ENCODE measurements around the gene PIP4K2B.

PIP4K2B gene

DNA sequence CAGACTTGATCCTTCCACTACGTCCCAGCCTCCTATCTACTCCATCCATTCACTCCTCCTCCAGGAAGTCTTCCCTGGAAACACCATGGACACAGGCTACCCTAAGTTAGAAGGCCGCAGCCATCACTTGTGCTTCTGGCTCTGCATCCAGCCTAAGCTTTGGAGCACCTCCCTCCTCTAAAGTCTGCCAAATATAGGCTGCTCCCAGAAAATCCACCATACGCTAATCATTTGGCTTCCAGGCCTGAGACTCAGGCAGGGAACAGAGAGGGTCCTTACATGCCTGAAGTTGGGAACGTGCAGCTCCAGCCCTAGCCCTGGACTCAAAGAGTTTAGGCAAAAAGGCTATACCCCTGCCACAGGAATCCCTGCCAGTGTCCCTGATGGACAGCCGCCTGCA, 57.9 kb downstream of the PIP4K2B start:
- no peak for DNase-seq
- peak overlapping the region; percentile 72 to 77 for H3K27ac ChIP-seq
- peaks cover 0 to 38% (median 33%) of the 10 kb centered on the region in 3 donors for H3K36me3 ChIP-seq
- TF ChIP-seq CTCF (IDR thresholded peaks at IDR 0.05): no peak
- intact Hi-C loops (cut with DNase I; ENCODE audit: low total_unique reads): no loop called here
- no peak overlapping the region for H3K4me3 ChIP-seq
- H3K27me3 ChIP-seq: no peaks in the 10 kb centered on the region
- H3K4me1 ChIP-seq: peaks cover 0 to 37% (median 12%) of the 10 kb centered on the region in 4 donors
- H3K9me3 ChIP-seq: no peaks in the 10 kb centered on the region

GRCh38 chr17:38740806-38741205, 58.5 kb downstream of the PIP4K2B start:
- H3K36me3 ChIP-seq: peaks cover 0 to 45% (median 40%) of the 10 kb centered on the region in 3 donors
- no peak for TF ChIP-seq CTCF (IDR thresholded peaks at IDR 0.05)
- peak overlapping the region; percentile 12 to 72 for H3K27ac ChIP-seq
- no peak for DNase-seq
- no peak overlapping the region for H3K4me3 ChIP-seq
- intact Hi-C loops (cut with DNase I; ENCODE audit: low total_unique reads): no loop called here
- no peaks in the 10 kb centered on the region for H3K9me3 ChIP-seq
- peaks cover 0 to 30% (median 7%) of the 10 kb centered on the region in 4 donors for H3K4me1 ChIP-seq
- no peaks in the 10 kb centered on the region for H3K27me3 ChIP-seq

GRCh38 chr17:38740044-38740443, 59.3 kb downstream of the PIP4K2B start:
- no peaks in the 10 kb centered on the region for H3K9me3 ChIP-seq
- H3K4me1 ChIP-seq: peaks cover 0 to 34% (median 12%) of the 10 kb centered on the region in 4 donors
- TF ChIP-seq CTCF (IDR thresholded peaks at IDR 0.05): no peak
- DNase-seq: no peak
- H3K27me3 ChIP-seq: no peaks in the 10 kb centered on the region
- H3K4me3 ChIP-seq: no peak overlapping the region
- peaks cover 0 to 52% (median 44%) of the 10 kb centered on the region in 3 donors for H3K36me3 ChIP-seq
- intact Hi-C loops (cut with DNase I; ENCODE audit: low total_unique reads): no loop called here
- no peak overlapping the region for H3K27ac ChIP-seq

- H3K27ac ChIP-seq: no peak overlapping the region
- no peak for DNase-seq
- peaks cover 0 to 36% (median 13%) of the 10 kb centered on the region in 4 donors for H3K4me1 ChIP-seq
- peaks cover 0 to 54% (median 46%) of the 10 kb centered on the region in 3 donors for H3K36me3 ChIP-seq
- TF ChIP-seq CTCF (IDR thresholded peaks at IDR 0.05): no peak
- H3K9me3 ChIP-seq: no peaks in the 10 kb centered on the region
- intact Hi-C loops (cut with DNase I; ENCODE audit: low total_unique reads): loop anchor here (10.0 kb wide), 1 partner anchor 385 kb away; the partner anchor contains the start of gene SOCS7
- no peaks in the 10 kb centered on the region for H3K27me3 ChIP-seq
- H3K4me3 ChIP-seq: no peak overlapping the region
Observed at GRCh38 chr17:38739305-38739704, 60.1 kb downstream of the PIP4K2B start.

DNA sequence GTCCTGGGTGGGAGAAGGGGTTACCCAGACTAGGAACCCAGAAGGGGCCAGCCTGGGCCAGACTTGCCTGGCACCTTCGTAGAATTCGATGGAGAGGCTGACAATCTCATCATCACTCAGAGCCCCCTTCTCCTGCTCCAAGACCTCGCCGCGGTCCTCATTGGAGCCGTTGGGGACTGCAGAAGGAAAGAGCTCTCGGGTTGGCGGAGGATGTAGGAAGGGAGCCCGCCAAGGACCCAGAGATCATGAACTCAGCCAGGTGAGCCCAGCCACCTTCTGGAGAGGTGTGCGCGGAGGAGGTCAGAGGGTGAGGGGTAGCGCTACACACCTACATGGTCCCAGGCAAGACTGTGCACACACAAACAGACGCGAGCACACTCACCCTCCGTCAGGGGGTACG, 60.7 kb downstream of the PIP4K2B start:
- H3K4me1 ChIP-seq: peaks cover 0 to 34% (median 13%) of the 10 kb centered on the region in 4 donors

More for the DNA sequence above, 60.7 kb downstream of the PIP4K2B start:
- H3K36me3 ChIP-seq: peaks cover under 1 to 59% (median 51%) of the 10 kb centered on the region in 3 donors
- no peak overlapping the region for H3K4me3 ChIP-seq
- intact Hi-C loops (cut with DNase I; ENCODE audit: low total_unique reads): loop anchor here (10.0 kb wide), 1 partner anchor 384 kb away; the partner anchor contains the start of gene SOCS7
- no peaks in the 10 kb centered on the region for H3K27me3 ChIP-seq
- H3K9me3 ChIP-seq: no peaks in the 10 kb centered on the region
- no peak for DNase-seq
- H3K27ac ChIP-seq: no peak overlapping the region
- no peak for TF ChIP-seq CTCF (IDR thresholded peaks at IDR 0.05)
